H1 (cell line): ENCODE measurements around the gene AP3D1. TPM values are rescaled to one million over a fixed set of nuclear protein-coding genes. Genes with fewer than 3 reads are reported as not detected.

Source experiments
- CTCF ChIA-PET: fragments of 300-600 bp; sonication (Branson Sonifier 250); formaldehyde crosslinking; loops from one replicate; lab custom pipeline; 2021; ENCODE audit not compliant: partially characterized antibody; lab: Charles Lee
- POLR2A ChIA-PET: fragments of 300-600 bp; sonication (Branson Sonifier 250); formaldehyde crosslinking; loops from one replicate; lab custom pipeline; 2021; ENCODE audit warnings: inconsistent platforms; ENCODE audit not compliant: partially characterized antibody; lab: Charles Lee
- DNase-seq, 2 experiments: peaks; one replicate each; pipeline versions ENCODE4 v3.0.0 to v3.0.0-alpha.2; 2010 to 2022; ENCODE audit warnings: low spot score in 2 of 2, low read depth in 1 of 2, mixed read lengths in 1 of 2
- FAIRE-seq: peaks from 2 replicates; lab custom pipeline; 2011; peaks lifted over from hg19 to GRCh38; lab: Jason Lieb, UNC
- H2AFZ ChIP-seq: 2 replicates; pipeline ENCODE4 v1.8.1; 2012; ENCODE audit warnings: low read length, inconsistent platforms
- H2AK5ac ChIP-seq: 2 replicates; pipeline ENCODE4 v1.6.1; 2013; ENCODE audit warnings: low read depth, low read length
- H2BK120ac ChIP-seq: replicated peaks from 2 replicates; pipeline ENCODE3; 2013; ENCODE audit warnings: low read depth, low read length, inconsistent platforms
- H2BK12ac ChIP-seq: 2 replicates; pipeline ENCODE4 v1.6.1; 2013; ENCODE audit warnings: low read depth, low read length
- H2BK15ac ChIP-seq: 2 replicates; pipeline ENCODE4 v1.6.1; 2013; ENCODE audit warnings: low read length
- H2BK20ac ChIP-seq: 2 replicates; pipeline ENCODE4 v1.6.1; 2013; ENCODE audit warnings: low read length
- H2BK5ac ChIP-seq: 2 replicates; pipeline ENCODE4 v1.6.1; 2013; ENCODE audit warnings: low read depth, low read length
- H3K14ac ChIP-seq: 2 replicates; pipeline ENCODE4 v1.6.1; 2013; ENCODE audit warnings: inconsistent platforms; ENCODE audit not compliant: insufficient read length
- H3K18ac ChIP-seq: 2 replicates; pipeline ENCODE4 v1.6.1; 2013; ENCODE audit warnings: low read length; ENCODE audit errors: extremely low read depth
- H3K23ac ChIP-seq: 2 replicates; pipeline ENCODE4 v1.6.1; 2013; ENCODE audit warnings: inconsistent platforms; ENCODE audit not compliant: insufficient read length
- H3K23me2 ChIP-seq: 2 replicates; pipeline ENCODE4 v1.6.1; 2013; ENCODE audit warnings: low read depth, low read length
- H3K27ac ChIP-seq: 2 replicates; pipeline ENCODE4 v1.6.1; 2011; ENCODE audit warnings: low read depth, low read length, inconsistent platforms
- H3K27me3 ChIP-seq, 4 experiments: replicated peaks in 1 of 4; 1 replicate in 1 of 4; 2 replicates in 3 of 4; pipeline versions ENCODE4 v1.6.1 to v1.8.1; 2011 to 2013; ENCODE audit warnings: low read length in 3 of 4, mild to moderate bottlenecking in 3 of 4, inconsistent platforms in 2 of 4, mixed read lengths in 2 of 4, moderate library complexity in 1 of 4; ENCODE audit not compliant: control insufficient read depth in 3 of 4, insufficient read depth in 3 of 4; ENCODE audit errors: extremely low read depth in 1 of 4
- H3K36me3 ChIP-seq, 4 experiments: 2 replicates each; pipeline versions ENCODE4 v1.6.1 to v1.8.1; 2011 to 2013; ENCODE audit warnings: mild to moderate bottlenecking in 4 of 4, low read length in 3 of 4, moderate library complexity in 2 of 4, control low read depth in 1 of 4, inconsistent platforms in 1 of 4; ENCODE audit not compliant: insufficient read depth in 4 of 4, control insufficient read depth in 2 of 4
- H3K4ac ChIP-seq: replicated peaks from 2 replicates; pipeline ENCODE3; 2013; ENCODE audit warnings: low read length, low read depth, mixed read lengths, inconsistent platforms; ENCODE audit not compliant: insufficient read length
- H3K4me1 ChIP-seq, 4 experiments: replicated peaks in 1 of 4; 1 replicate in 1 of 4; 2 replicates in 3 of 4; pipeline versions ENCODE4 v1.6.1 to v1.8.1; 2011 to 2013; ENCODE audit warnings: low read length in 3 of 4, inconsistent platforms in 2 of 4, mixed read lengths in 1 of 4; ENCODE audit not compliant: insufficient read depth in 4 of 4, control insufficient read depth in 3 of 4
- H3K4me2 ChIP-seq, 2 experiments: 2 replicates each; pipeline versions ENCODE4 v1.6.1 to v1.8.1; 2011 to 2013; ENCODE audit warnings: low read depth in 2 of 2, low read length in 2 of 2, control low read depth in 1 of 2, inconsistent platforms in 1 of 2, mild to moderate bottlenecking in 1 of 2; ENCODE audit not compliant: insufficient read depth in 1 of 2
- H3K4me3 ChIP-seq, 4 experiments: fragments of 200-600, 300-600 bp in 1 of 4; sonication (generic), shearing (Covaris generic), sonication (Bioruptor Twin) in 1 of 4; 2 replicates each; pipeline versions ENCODE4 v1.5.1 to v1.8.1; 2011 to 2016; ENCODE audit warnings: low read length in 4 of 4, low read depth in 3 of 4, control low read depth in 2 of 4, inconsistent platforms in 2 of 4, mild to moderate bottlenecking in 2 of 4, mixed read lengths in 1 of 4, moderate library complexity in 1 of 4; ENCODE audit not compliant: insufficient read depth in 2 of 4; ENCODE audit errors: extremely low read depth in 1 of 4
- H3K56ac ChIP-seq: replicated peaks from 2 replicates; pipeline ENCODE3; 2013; ENCODE audit warnings: low read depth, mild to moderate bottlenecking, mixed read lengths, low read length, inconsistent platforms; ENCODE audit not compliant: insufficient read length
- H3K79me1 ChIP-seq: 2 replicates; pipeline ENCODE4 v1.6.1; 2013; ENCODE audit warnings: low read depth, low read length, control low read depth
- H3K79me2 ChIP-seq, 2 experiments: 2 replicates each; pipeline versions ENCODE4 v1.6.1 to v1.8.1; 2012 to 2013; ENCODE audit warnings: low read length in 2 of 2, mild to moderate bottlenecking in 2 of 2, inconsistent platforms in 1 of 2; ENCODE audit not compliant: insufficient read depth in 2 of 2, control insufficient read depth in 1 of 2
- H3K9ac ChIP-seq, 4 experiments: replicated peaks in 1 of 4; 1 replicate in 1 of 4; 2 replicates in 3 of 4; pipeline versions ENCODE4 v1.6.1 to v1.8.1; 2011 to 2013; ENCODE audit warnings: low read depth in 3 of 4, low read length in 3 of 4, control low read depth in 2 of 4, mild to moderate bottlenecking in 2 of 4, moderate library complexity in 2 of 4, inconsistent platforms in 1 of 4; ENCODE audit errors: extremely low read depth in 1 of 4
- H3K9me3 ChIP-seq, 2 experiments: 2 replicates each; pipeline versions ENCODE4 v1.6.1 to v1.8.1; 2012 to 2013; ENCODE audit warnings: mild to moderate bottlenecking in 2 of 2, moderate library complexity in 2 of 2, control low read depth in 1 of 2, inconsistent platforms in 1 of 2, low read depth in 1 of 2, low read length in 1 of 2, mixed read lengths in 1 of 2; ENCODE audit not compliant: insufficient read depth in 2 of 2
- H4K20me1 ChIP-seq, 2 experiments: replicated peaks in 1 of 2; 2 replicates each; pipeline versions ENCODE3 to v1.8.1; 2011 to 2013; ENCODE audit warnings: inconsistent platforms in 2 of 2, low read length in 2 of 2, mild to moderate bottlenecking in 1 of 2; ENCODE audit not compliant: insufficient read depth in 2 of 2, control insufficient read depth in 1 of 2
- H4K5ac ChIP-seq: 2 replicates; pipeline ENCODE4 v1.6.1; 2013; ENCODE audit warnings: low read length, low read depth, mixed read lengths, inconsistent platforms; ENCODE audit not compliant: insufficient read length
- H4K8ac ChIP-seq: 2 replicates; pipeline ENCODE4 v1.8.0; 2013; ENCODE audit warnings: mild to moderate bottlenecking, moderate library complexity, low read length, inconsistent platforms; ENCODE audit not compliant: insufficient read depth; ENCODE audit errors: extremely low read depth
- H4K91ac ChIP-seq: replicated peaks from 2 replicates; pipeline ENCODE3; 2013; ENCODE audit warnings: low read length, mixed read lengths, inconsistent platforms; ENCODE audit not compliant: insufficient read length
- CBX5 ChIP-seq: fragments of 300-800, 300-1000 bp; sonication (generic); IDR thresholded peaks from 2 replicates; pipeline ENCODE4 v1.7.1; 2016; ENCODE audit warnings: antibody characterized with exemption, low read length, low read depth
- CBX8 ChIP-seq: fragments of 300-800, 300-1000 bp; sonication (generic); IDR thresholded peaks from 2 replicates; pipeline ENCODE4 v1.7.1; 2016; ENCODE audit warnings: low read depth, low read length, borderline replicate concordance
- KDM1A ChIP-seq: fragments of 200-600, 300-600 bp; sonication (generic); IDR thresholded peaks from 2 replicates; pipeline ENCODE4 v1.7.1; 2016; ENCODE audit warnings: mild to moderate bottlenecking, low read length, borderline replicate concordance
- KDM4A ChIP-seq: IDR thresholded peaks from one replicate; pipeline ENCODE4 v1.7.1; 2012; ENCODE audit warnings: low read depth, mild to moderate bottlenecking, moderate library complexity, low read length, inconsistent platforms; ENCODE audit not compliant: severe bottlenecking
- WGBS, 2 experiments: shearing (Covaris generic) in 1 of 2; methylation state at CpG; one replicate each; pipeline versions ENCODE4 v1.1.6 to v1.1.7; 2013 to 2015; ENCODE audit warnings: low lambda C conversion rate in 2 of 2, mixed read lengths in 2 of 2, inconsistent platforms in 1 of 2, low coverage in 1 of 2, missing lambda C conversion rate in 1 of 2; ENCODE audit not compliant: insufficient replicate concordance in 2 of 2, insufficient coverage in 1 of 2, insufficient read length in 1 of 2; ENCODE audit errors: extremely low coverage in 1 of 2, missing lambda C conversion rate in 1 of 2; 5-methylcytosine and 5-hydroxymethylcytosine counted together
- polyA plus RNA-seq, 7 experiments: library from polyadenylated mRNA; depleted of rRNA in 3 of 7; stranded (reverse) in 5 of 7; unstranded in 2 of 7; fragments of >200 nt in 5 of 7; fragments of 200-250 nt in 2 of 7; gene quantifications; 1 replicate in 5 of 7; 2 replicates in 1 of 7; 4 replicates in 1 of 7; pipeline versions ENCODE4 v1.2.1 to v1.2.3, GENCODE V29; 2011 to 2013; ENCODE audit warnings: missing spikeins in 2 of 7, mixed read lengths in 2 of 7
- total RNA-seq: library from RNA; stranded (reverse); fragmentation: NEBNext Ultra II Directional; extraction: Animal tissue kit (Norgen Biotek cat#: 25700); gene quantifications from 2 replicates; pipeline ENCODE4 v1.2.1, GENCODE V29; 2021

The AP3D1 gene
- total and polyA plus RNA-seq, 2 of the 8 experiments (the other 6 are each of a cell fraction or from before 2014, with no cell fraction given), result 161 to 174 TPM

GRCh38 chr19:2079865-2080301, 71.5 kb downstream of the AP3D1 start:
- no peak overlapping the region for H4K5ac ChIP-seq
- H2BK15ac ChIP-seq, result no peak overlapping the region
- no peaks in the 10 kb centered on the region for H3K79me2 ChIP-seq
- H3K9ac ChIP-seq, result no peak overlapping the region
- no peak overlapping the region for H3K18ac ChIP-seq
- H2AFZ ChIP-seq, result no peak overlapping the region
- ChIA-PET POLR2A (interaction anchor here (1.1 kb wide), 1 partner anchor 17 kb away, joined by 3 read pairs; no protein-coding TSS in a partner anchor), CTCF (no interaction called here)
- H2BK12ac ChIP-seq, result no peak overlapping the region
- H4K8ac ChIP-seq, result 0 out of 2 replicates have a peak overlapping the region, but pooled peaks have one; percentile 51
- no peak overlapping the region for H2AK5ac ChIP-seq
- H3K79me1 ChIP-seq, result no peaks in the 10 kb centered on the region
- no peak overlapping the region for H3K4ac ChIP-seq
- no peak overlapping the region for H2BK120ac ChIP-seq
- H3K23me2 ChIP-seq, result no peaks in the 10 kb centered on the region
- H4K20me1 ChIP-seq, result no peaks in the 10 kb centered on the region
- H3K4me3 ChIP-seq, result no peak overlapping the region
- no peak for DNase-seq
- 94% methylated on average over 19 of the region's 23 CpGs; no CpG with 5 or more reads in 1 of the 2 experiments for WGBS, 2 experiments
- no peaks in the 10 kb centered on the region for H3K27me3 ChIP-seq
- no peak overlapping the region for H2BK20ac ChIP-seq
- no peak overlapping the region for H3K14ac ChIP-seq
- no peak overlapping the region for H3K23ac ChIP-seq
- no peak overlapping the region for H3K27ac ChIP-seq
- no peak overlapping the region for H3K56ac ChIP-seq
- no peaks in the 10 kb centered on the region for H3K9me3 ChIP-seq
- no peak for FAIRE-seq
- no peaks in the 10 kb centered on the region; a peak in 2 of 8 replicates for H3K36me3 ChIP-seq
- H2BK5ac ChIP-seq, result 0 out of 2 replicates have a peak overlapping the region, but pooled peaks have one; percentile 66
- no peaks in the 10 kb centered on the region for H3K4me1 ChIP-seq
- no peak overlapping the region for H3K4me2 ChIP-seq
- no peak overlapping the region for H4K91ac ChIP-seq
- TF ChIP-seq KDM1A, result no peak
- TF ChIP-seq CBX5, result no peak
- no peak for TF ChIP-seq KDM4A
- TF ChIP-seq CBX8, result no peak
